Body of pancreas (tissue), 4 donors: Measurements from ENCODE around the gene SKAP2. TPM values are rescaled to one million over a fixed set of nuclear protein-coding genes. Genes with fewer than 3 reads are reported as not detected.

ENCODE experiments used
- ATAC-seq: fragments of 150-250 bp; one replicate; pipeline ENCODE4 v1.9.1; 2016
- DNase-seq, 4 donors: peaks; one replicate each; pipeline ENCODE4 v3.0.0-alpha.2; 2019
- H3K27ac ChIP-seq, 4 donors: fragments of 200-600 bp; sonication (generic); 1 replicate in 3 of 4; 2 replicates in 1 of 4; pipeline versions ENCODE4 v1.5.1 to v1.6.1; 2016 to 2019; ENCODE audit warnings: mild to moderate bottlenecking in 1 of 4, mixed read lengths in 1 of 4, moderate library complexity in 1 of 4
- H3K27me3 ChIP-seq, 2 donors: fragments of 200-600 bp; sonication (generic); one replicate each; pipeline ENCODE4 v1.6.0; 2016; ENCODE audit warnings: mild to moderate bottlenecking in 1 of 2
- H3K36me3 ChIP-seq, 2 donors: fragments of 200-600 bp; sonication (generic); replicated peaks in 1 of 2; 2 replicates each; pipeline ENCODE4 v1.5.1; 2016; ENCODE audit warnings: low read depth in 2 of 2; ENCODE audit not compliant: insufficient read depth in 1 of 2
- H3K4me1 ChIP-seq: fragments of 200-600 bp; sonication (generic); one replicate; pipeline ENCODE4 v1.6.0; 2016
- H3K4me3 ChIP-seq, 2 donors: fragments of 200-600 bp; sonication (generic); 1 replicate in 1 of 2; 2 replicates in 1 of 2; pipeline ENCODE4 v1.5.1; 2016 to 2019
- H3K9me3 ChIP-seq, 3 donors: fragments of 200-600 bp; sonication (generic); 1 replicate in 2 of 3; 2 replicates in 1 of 3; pipeline ENCODE4 v1.5.1; 2016
- CTCF ChIP-seq, 7 experiments: fragments of 450-650 bp in 4 of 7; fragments of 200-600 bp in 3 of 7; sonication (generic) in 3 of 7; IDR thresholded peaks; one replicate each; pipeline ENCODE4 v1.5.1; 2016 to 2019; ENCODE audit warnings: antibody characterized with exemption in 7 of 7
- POLR2A ChIP-seq, 3 donors: fragments of 450-650 bp; IDR thresholded peaks; one replicate each; pipeline ENCODE4 v1.6.1; 2016; ENCODE audit warnings: antibody characterized with exemption in 3 of 3, mild to moderate bottlenecking in 2 of 3
- WGBS, 2 donors: methylation state at CpG; one replicate each; pipeline ENCODE4 v1.1.5; 2017; 5-methylcytosine and 5-hydroxymethylcytosine counted together
- intact Hi-C: fragments of 100-400 bp; cut with DNase I; formaldehyde crosslinking; loops from one replicate; pipeline ENCODE4 v1.15.1; 2023
- total RNA-seq, 2 donors: library from RNA; depleted of rRNA; stranded (reverse); fragments of >200 nt; gene quantifications; one replicate each; pipeline ENCODE4 v1.1.0, GENCODE V29; 2016

SKAP2 gene
- total RNA-seq, 2 donors from 2014 or later = 8.6 to 12.7 TPM

- intact Hi-C loops = no loop called here
- Histone ChIP-seq H3K36me3 (no peaks in the 10 kb centered on the region), H3K4me3 (no peak overlapping the region), H3K9me3 (peaks cover 0 to 3% (median 0%) of the 10 kb centered on the region in 3 donors), H3K27ac (no peak overlapping the region), H3K27me3 (peaks cover 0 to 2% of the 10 kb centered on the region in 2 donors), H3K4me1 (no peaks in the 10 kb centered on the region)
- DNase-seq (no peak), ATAC-seq (no peak)
- TF ChIP-seq POLR2A (IDR thresholded peaks at IDR 0.05) (no peak), CTCF (IDR thresholded peaks at IDR 0.05) (no peak)
- 78 to 79% methylated on average over 2 of the region's 2 CpGs for WGBS, 2 donors
Observed at GRCh38 chr7:26880852-26881251, 16.5 kb upstream of the SKAP2 start.

- H3K4me3 ChIP-seq = no peak overlapping the region
- no peaks in the 10 kb centered on the region for H3K36me3 ChIP-seq
- ATAC-seq = no peak
- H3K27ac ChIP-seq = no peak overlapping the region
- TF ChIP-seq CTCF (IDR thresholded peaks at IDR 0.05) (no peak), POLR2A (IDR thresholded peaks at IDR 0.05) (no peak)
- H3K4me1 ChIP-seq = no peaks in the 10 kb centered on the region
- no peak for DNase-seq
- peaks cover 0 to 2% of the 10 kb centered on the region in 2 donors for H3K27me3 ChIP-seq
- no peaks in the 10 kb centered on the region for H3K9me3 ChIP-seq
- intact Hi-C loops = no loop called here
- 60 to 79% methylated on average over 1 of the region's 1 CpG for WGBS, 2 donors
Observed at GRCh38 chr7:26879671-26880070, 15.3 kb upstream of the SKAP2 start.

GRCh38 chr7:26868841-26869495, 4.6 kb upstream of the SKAP2 start:
- Histone ChIP-seq H3K9me3 (no peaks in the 10 kb centered on the region), H3K27ac (no peak overlapping the region), H3K36me3 (no peaks in the 10 kb centered on the region), H3K4me1 (peaks cover 6% of the 10 kb centered on the region), H3K27me3 (no peaks in the 10 kb centered on the region), H3K4me3 (no peak overlapping the region)
- 66 to 71% methylated on average over 7 of the region's 7 CpGs for WGBS, 2 donors
- TF ChIP-seq POLR2A (IDR thresholded peaks at IDR 0.05) (no peak), CTCF (IDR thresholded peaks at IDR 0.05) (no peak)
- ATAC-seq (no peak), DNase-seq (no peak)
- intact Hi-C loops = no loop called here

- intact Hi-C loops = no loop called here
- Histone ChIP-seq H3K27ac (peak overlapping the region; percentile 70 to 92 (median 84)), H3K36me3 (no peaks in the 10 kb centered on the region), H3K27me3 (no peaks in the 10 kb centered on the region), H3K4me1 (peaks cover 6% of the 10 kb centered on the region), H3K4me3 (no peak overlapping the region), H3K9me3 (no peaks in the 10 kb centered on the region)
- ATAC-seq = peak; percentile 41
- no peak for DNase-seq
- no peak for TF ChIP-seq POLR2A (IDR thresholded peaks at IDR 0.05)
- no peak for TF ChIP-seq CTCF (IDR thresholded peaks at IDR 0.05)
- 3 to 5% methylated on average over 11 of the region's 11 CpGs for WGBS, 2 donors
Observed at GRCh38 chr7:26865094-26865388, 651 bp upstream of the SKAP2 start.
